Stomach (tissue), 9 donors: ENCODE measurements around the gene DEK. TPM values are rescaled to one million over a fixed set of nuclear protein-coding genes. Genes with fewer than 3 reads are reported as not detected.

Experiments
- DNase-seq, 2 donors: peaks; one replicate each; pipeline versions ENCODE4 v3.0.0 to v3.0.0-alpha.2; 2013 to 2019
- H3K27ac ChIP-seq, 5 donors: fragments of 200-600 bp in 4 of 5; sonication (generic) in 4 of 5; one replicate each; pipeline ENCODE4 v1.5.1; 2013 to 2019; ENCODE audit warnings: mild to moderate bottlenecking in 1 of 5, moderate library complexity in 1 of 5
- H3K27me3 ChIP-seq, 3 donors: fragments of 200-600 bp; sonication (generic); one replicate each; pipeline ENCODE4 v1.5.1; 2017 to 2019; ENCODE audit warnings: mixed run types in 1 of 3
- H3K36me3 ChIP-seq, 4 donors: fragments of 200-600 bp; sonication (generic); 1 replicate in 3 of 4; 2 replicates in 1 of 4; pipeline ENCODE4 v1.5.1; 2016 to 2019
- H3K4me1 ChIP-seq, 4 donors: fragments of 200-600 bp; sonication (generic); one replicate each; pipeline ENCODE4 v1.5.1; 2016 to 2019
- H3K4me3 ChIP-seq, 4 donors: fragments of 200-600 bp; sonication (generic) in 3 of 4; one replicate each; pipeline ENCODE4 v1.5.1; 2016 to 2019; ENCODE audit warnings: mild to moderate bottlenecking in 1 of 4
- H3K9me3 ChIP-seq, 4 donors: fragments of 200-600 bp; sonication (generic); one replicate each; pipeline ENCODE4 v1.5.1; 2016 to 2019
- EP300 ChIP-seq: sonication (generic); formaldehyde crosslinking; IDR thresholded peaks from one replicate; pipeline ENCODE4 v1.6.1; 2017; ENCODE audit warnings: antibody characterized with exemption
- POLR2A ChIP-seq, 4 donors: fragments of 450-650 bp; IDR thresholded peaks; one replicate each; pipeline ENCODE4 v1.6.1; 2016; ENCODE audit warnings: antibody characterized with exemption in 4 of 4, control low read depth in 2 of 4, mild to moderate bottlenecking in 1 of 4, moderate library complexity in 1 of 4
- POLR2AphosphoS5 ChIP-seq, 3 donors: sonication (generic); formaldehyde crosslinking; IDR thresholded peaks; one replicate each; pipeline ENCODE4 v1.6.1; 2016; ENCODE audit warnings: antibody characterized with exemption in 3 of 3
- WGBS, 5 donors: extraction: QIAGEN DNeasy Blood & Tissue Kit in 3 of 5; methylation state at CpG; one replicate each; pipeline versions ENCODE4 v1.1.5 to v1.1.7; 2013 to 2018; 5-methylcytosine and 5-hydroxymethylcytosine counted together
- intact Hi-C: fragments of 100-400 bp; cut with DNase I; formaldehyde crosslinking; loops from one replicate; pipeline ENCODE4 v1.15.1; 2023; ENCODE audit warnings: low total_unique reads
- polyA plus RNA-seq, 3 donors: library from polyadenylated mRNA; stranded (reverse); fragments of 200-250 nt; gene quantifications; one replicate each; pipeline ENCODE4 v1.2.3, GENCODE V29; 2013
- total RNA-seq, 5 donors: library from RNA; depleted of rRNA; stranded (reverse); fragments of >200 nt; gene quantifications; one replicate each; pipeline versions ENCODE4 v1.1.0 to v1.2.3, GENCODE V29; 2014 to 2016
- TF ChIP-seq, protein P1 (sequence below), 7 experiments: fragments of 450-650 bp in 4 of 7; fragments of 200-600 bp in 3 of 7; sonication (generic) in 3 of 7; IDR thresholded peaks; one replicate each; pipeline ENCODE4 v1.5.1; 2016 to 2019; ENCODE audit warnings: antibody characterized with exemption in 7 of 7, control low read depth in 2 of 7, mild to moderate bottlenecking in 1 of 7
- donor health status: healthy with polysubstance abuse.
- donor health status: Bipolar disorder and iron deficiency.
- donor health status: healthy.

The DEK gene
- total and polyA plus RNA-seq, 8 donors: 35.4 to 189 (median 112) TPM

DNA sequence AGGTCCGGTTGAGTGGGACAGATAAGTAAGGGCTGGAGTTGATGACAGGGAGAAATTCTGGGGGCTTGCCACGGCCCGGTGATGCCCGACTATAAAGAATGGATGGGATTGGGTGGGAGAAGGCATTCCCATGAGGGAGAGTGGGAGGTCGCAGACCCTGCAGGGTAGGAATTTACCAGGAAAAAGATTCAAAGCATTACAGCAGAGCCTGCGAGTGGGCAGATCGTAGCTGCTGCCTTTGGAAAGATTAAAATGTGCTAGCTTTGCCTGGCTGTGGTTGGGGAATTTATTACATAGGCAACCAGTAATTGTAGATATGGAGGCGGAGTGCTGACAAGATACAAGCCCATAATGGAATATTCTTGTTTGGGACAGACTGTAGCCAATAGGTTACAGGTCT, 59.6 kb downstream of the DEK start:
- peaks cover 0 to 12% (median 6%) of the 10 kb centered on the region in 4 donors for H3K4me1 ChIP-seq
- no peaks in the 10 kb centered on the region for H3K9me3 ChIP-seq
- H3K36me3 ChIP-seq: peaks cover 0 to 89% (median 64%) of the 10 kb centered on the region in 4 donors
- H3K4me3 ChIP-seq: no peak overlapping the region
- WGBS, 5 donors: 93 to 96% (median 95%) methylated on average over 8 of the region's 8 CpGs
- intact Hi-C loops: no loop called here
- no peak overlapping the region for H3K27ac ChIP-seq
- no peak for DNase-seq
- no peak for TF ChIP-seq POLR2AphosphoS5 (IDR thresholded peaks at IDR 0.05)
- TF ChIP-seq POLR2A (IDR thresholded peaks at IDR 0.05): no peak
- TF ChIP-seq EP300: no peak
- TF ChIP-seq, protein P1, sequence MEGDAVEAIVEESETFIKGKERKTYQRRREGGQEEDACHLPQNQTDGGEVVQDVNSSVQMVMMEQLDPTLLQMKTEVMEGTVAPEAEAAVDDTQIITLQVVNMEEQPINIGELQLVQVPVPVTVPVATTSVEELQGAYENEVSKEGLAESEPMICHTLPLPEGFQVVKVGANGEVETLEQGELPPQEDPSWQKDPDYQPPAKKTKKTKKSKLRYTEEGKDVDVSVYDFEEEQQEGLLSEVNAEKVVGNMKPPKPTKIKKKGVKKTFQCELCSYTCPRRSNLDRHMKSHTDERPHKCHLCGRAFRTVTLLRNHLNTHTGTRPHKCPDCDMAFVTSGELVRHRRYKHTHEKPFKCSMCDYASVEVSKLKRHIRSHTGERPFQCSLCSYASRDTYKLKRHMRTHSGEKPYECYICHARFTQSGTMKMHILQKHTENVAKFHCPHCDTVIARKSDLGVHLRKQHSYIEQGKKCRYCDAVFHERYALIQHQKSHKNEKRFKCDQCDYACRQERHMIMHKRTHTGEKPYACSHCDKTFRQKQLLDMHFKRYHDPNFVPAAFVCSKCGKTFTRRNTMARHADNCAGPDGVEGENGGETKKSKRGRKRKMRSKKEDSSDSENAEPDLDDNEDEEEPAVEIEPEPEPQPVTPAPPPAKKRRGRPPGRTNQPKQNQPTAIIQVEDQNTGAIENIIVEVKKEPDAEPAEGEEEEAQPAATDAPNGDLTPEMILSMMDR (IDR thresholded peaks at IDR 0.05): no peak
- no peaks in the 10 kb centered on the region for H3K27me3 ChIP-seq

- peaks cover 0 to 92% (median 66%) of the 10 kb centered on the region in 4 donors for H3K36me3 ChIP-seq
- intact Hi-C loops: no loop called here
- H3K27me3 ChIP-seq: no peaks in the 10 kb centered on the region
- 88 to 95% (median 90%) methylated on average over 6 of the region's 6 CpGs for WGBS, 5 donors
- H3K27ac ChIP-seq: no peak overlapping the region
- H3K4me3 ChIP-seq: no peak overlapping the region
- TF ChIP-seq POLR2A (IDR thresholded peaks at IDR 0.05) (no peak), EP300 (no peak), POLR2AphosphoS5 (IDR thresholded peaks at IDR 0.05) (no peak)
- TF ChIP-seq, protein P1 (IDR thresholded peaks at IDR 0.05): no peak
- no peak for DNase-seq
- H3K9me3 ChIP-seq: no peaks in the 10 kb centered on the region
- H3K4me1 ChIP-seq: peaks cover 0 to 4% (median 2%) of the 10 kb centered on the region in 4 donors
Observed at GRCh38 chr6:18203786-18204185, 60.5 kb downstream of the DEK start.

- H3K4me1 ChIP-seq: no peaks in the 10 kb centered on the region
- no peaks in the 10 kb centered on the region for H3K27me3 ChIP-seq
- H3K9me3 ChIP-seq: no peaks in the 10 kb centered on the region
- 95 to 98% (median 98%) methylated on average over 3 of the region's 3 CpGs for WGBS, 5 donors
- H3K27ac ChIP-seq: no peak overlapping the region
- DNase-seq: no peak
- intact Hi-C loops: no loop called here
- no peak overlapping the region for H3K4me3 ChIP-seq
- TF ChIP-seq, protein P1 (IDR thresholded peaks at IDR 0.05): no peak
- no peak for TF ChIP-seq POLR2AphosphoS5 (IDR thresholded peaks at IDR 0.05)
- no peak for TF ChIP-seq EP300
- no peak for TF ChIP-seq POLR2A (IDR thresholded peaks at IDR 0.05)
- peaks cover 0 to 53% (median 30%) of the 10 kb centered on the region in 4 donors for H3K36me3 ChIP-seq
Observed at GRCh38 chr6:18192026-18192425, 72.3 kb downstream of the DEK start.

GRCh38 chr6:18189196-18189595, 75.1 kb downstream of the DEK start:
- H3K9me3 ChIP-seq: no peaks in the 10 kb centered on the region
- no peaks in the 10 kb centered on the region for H3K27me3 ChIP-seq
- DNase-seq: no peak
- 82 to 90% (median 88%) methylated on average over 2 of the region's 2 CpGs for whole genome bisulfite sequencing, 5 donors
- H3K27ac ChIP-seq: no peak overlapping the region
- no peak overlapping the region for H3K4me3 ChIP-seq
- H3K36me3 ChIP-seq: peaks cover 0 to 49% (median 25%) of the 10 kb centered on the region in 4 donors
- intact Hi-C loops: no loop called here
- no peak for TF ChIP-seq POLR2A (IDR thresholded peaks at IDR 0.05)
- TF ChIP-seq EP300: no peak
- TF ChIP-seq POLR2AphosphoS5 (IDR thresholded peaks at IDR 0.05): no peak
- TF ChIP-seq, protein P1 (IDR thresholded peaks at IDR 0.05): no peak
- peaks cover 0 to 12% (median 3%) of the 10 kb centered on the region in 4 donors for H3K4me1 ChIP-seq
